GM19099 (cell line): ENCODE data around the gene HES7.

ENCODE experiments used
- POLR2A ChIP-seq: IDR thresholded peaks from 3 replicates; pipeline ENCODE4 v1.6.1; 2011; ENCODE audit warnings: low read depth; ENCODE audit not compliant: insufficient read length; ENCODE audit errors: extremely low read depth

Gene HES7

GRCh38 chr17:8105957-8106398 lies 17.9 kb downstream of the HES7 start:
- no peak for TF ChIP-seq POLR2A

- TF ChIP-seq POLR2A, result no peak
Measured at GRCh38 chr17:8104911-8105310, 19.0 kb downstream of the HES7 start.

- no peak for TF ChIP-seq POLR2A
Measured at GRCh38 chr17:8103549-8103948, 20.4 kb downstream of the HES7 start.

- no peak for TF ChIP-seq POLR2A
Measured at GRCh38 chr17:8101721-8102120, 22.2 kb downstream of the HES7 start.

GRCh38 chr17:8100763-8101162 lies 23.1 kb downstream of the HES7 start:
- TF ChIP-seq POLR2A, result no peak

GRCh38 chr17:8100111-8100510 lies 23.8 kb downstream of the HES7 start:
- no peak for TF ChIP-seq POLR2A

GRCh38 chr17:8096541-8096940 lies 27.4 kb downstream of the HES7 start:
- TF ChIP-seq POLR2A, result no peak

GRCh38 chr17:8095361-8095760 lies 28.5 kb downstream of the HES7 start:
- TF ChIP-seq POLR2A, result no peak

GRCh38 chr17:8091033-8091687 lies 32.7 kb downstream of the HES7 start:
- peak; percentile 45 for TF ChIP-seq POLR2A

- TF ChIP-seq POLR2A, result no peak
Measured at GRCh38 chr17:8089728-8090127, 34.2 kb downstream of the HES7 start.

- TF ChIP-seq POLR2A, result no peak
Measured at GRCh38 chr17:8087952-8088230, 36.0 kb downstream of the HES7 start.

GRCh38 chr17:8087075-8087951 lies 36.6 kb downstream of the HES7 start, which contains the start of gene ALOX12B:
Gene ALOX12B (minus strand): TSS chr17:8087716. CDS start chr17:8087442, 274 bp downstream.
- no peak for TF ChIP-seq POLR2A

GRCh38 chr17:8084250-8084649 lies 39.7 kb downstream of the HES7 start:
- no peak for TF ChIP-seq POLR2A

- no peak for TF ChIP-seq POLR2A
Measured at GRCh38 chr17:8082292-8082691, 41.6 kb downstream of the HES7 start.

- no peak for TF ChIP-seq POLR2A
Measured at GRCh38 chr17:8081876-8082275, 42.0 kb downstream of the HES7 start.

- no peak for TF ChIP-seq POLR2A
Measured at GRCh38 chr17:8080799-8081219, 43.1 kb downstream of the HES7 start.

- TF ChIP-seq POLR2A, result no peak
Measured at GRCh38 chr17:8080208-8080798, 43.6 kb downstream of the HES7 start.
